PC-3 (cell line): ENCODE data around the gene DCAF8.

Source experiments
- EZH2 ChIP-seq: fragments of 300-600 bp; sonication (generic); IDR thresholded peaks from one replicate; pipeline ENCODE4 v1.6.1; 2017; ENCODE audit warnings: antibody characterized with exemption, mild to moderate bottlenecking, low read length; ENCODE audit not compliant: unreplicated experiment
- EZH2phosphoT487 ChIP-seq: fragments of 300-600 bp; sonication (generic); IDR thresholded peaks from 2 replicates; pipeline ENCODE4 v1.6.1; 2018; ENCODE audit warnings: mild to moderate bottlenecking, antibody characterized with exemption, low read length, borderline replicate concordance
- TF ChIP-seq, protein P1 (sequence below): fragments of 300-600 bp; sonication (generic); conservative IDR thresholded peaks from 2 replicates; pipeline ENCODE4 v1.5.1; 2017; ENCODE audit warnings: antibody characterized with exemption, low read depth, mild to moderate bottlenecking, low read length

DNA sequence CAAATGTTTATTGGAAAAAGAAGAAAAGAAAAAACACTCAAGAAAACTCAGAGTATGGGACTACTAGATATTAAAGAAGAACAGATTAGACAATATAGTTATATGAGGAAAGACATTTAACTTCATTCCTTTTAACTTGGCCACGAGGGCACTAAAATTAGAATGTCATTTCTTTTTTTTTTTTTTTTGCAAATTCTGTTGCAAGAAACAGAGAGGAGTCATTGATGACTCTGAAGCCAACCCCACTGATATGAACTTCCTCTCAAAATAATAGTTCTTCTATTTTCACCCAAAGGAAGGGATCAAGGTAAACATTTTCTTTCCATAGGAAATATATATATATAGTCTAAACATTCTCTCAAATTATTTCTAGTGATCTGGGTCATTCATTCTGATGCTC, 47.2 kb upstream of the DCAF8 start:
- TF ChIP-seq EZH2, result no peak
- TF ChIP-seq, protein P1, sequence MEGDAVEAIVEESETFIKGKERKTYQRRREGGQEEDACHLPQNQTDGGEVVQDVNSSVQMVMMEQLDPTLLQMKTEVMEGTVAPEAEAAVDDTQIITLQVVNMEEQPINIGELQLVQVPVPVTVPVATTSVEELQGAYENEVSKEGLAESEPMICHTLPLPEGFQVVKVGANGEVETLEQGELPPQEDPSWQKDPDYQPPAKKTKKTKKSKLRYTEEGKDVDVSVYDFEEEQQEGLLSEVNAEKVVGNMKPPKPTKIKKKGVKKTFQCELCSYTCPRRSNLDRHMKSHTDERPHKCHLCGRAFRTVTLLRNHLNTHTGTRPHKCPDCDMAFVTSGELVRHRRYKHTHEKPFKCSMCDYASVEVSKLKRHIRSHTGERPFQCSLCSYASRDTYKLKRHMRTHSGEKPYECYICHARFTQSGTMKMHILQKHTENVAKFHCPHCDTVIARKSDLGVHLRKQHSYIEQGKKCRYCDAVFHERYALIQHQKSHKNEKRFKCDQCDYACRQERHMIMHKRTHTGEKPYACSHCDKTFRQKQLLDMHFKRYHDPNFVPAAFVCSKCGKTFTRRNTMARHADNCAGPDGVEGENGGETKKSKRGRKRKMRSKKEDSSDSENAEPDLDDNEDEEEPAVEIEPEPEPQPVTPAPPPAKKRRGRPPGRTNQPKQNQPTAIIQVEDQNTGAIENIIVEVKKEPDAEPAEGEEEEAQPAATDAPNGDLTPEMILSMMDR, result no peak
- no peak for TF ChIP-seq EZH2phosphoT487
